GM12878 (cell line): ENCODE data around the gene CACNA1G. TPM values are rescaled to one million over a fixed set of nuclear protein-coding genes. Genes with fewer than 3 reads are reported as not detected.

Experiments
- ATAC-seq: fragments of 200-7000 bp; cut with Tn5 transposase; 3 replicates; pipeline ENCODE4 v1.9.1; 2020; ENCODE audit warnings: mild to moderate bottlenecking, moderate library complexity
- BruUV-seq: library from RNA; stranded (reverse); fragments of 400-500 nt; replicated peaks from 2 replicates; lab custom pipeline; 2021; lab: Mats Ljungman, UMichigan
- CTCF ChIA-PET: fragments of 300-600 bp; sonication (Branson Sonifier 250); formaldehyde crosslinking; extraction: SDS; loops from one replicate; lab custom pipeline; 2021; ENCODE audit warnings: inconsistent platforms; lab: Yijun Ruan, JAX
- POLR2A ChIA-PET: fragments of 350-600 bp; formaldehyde crosslinking; extraction: SDS; loops from one replicate; lab custom pipeline; 2021; ENCODE audit warnings: inconsistent platforms; lab: Charles Lee
- RAD21 ChIA-PET: fragments of 300-600 bp; sonication (Branson Sonifier 250); formaldehyde crosslinking; loops from one replicate; lab custom pipeline; 2023; ENCODE audit warnings: antibody characterized with exemption; ENCODE audit not compliant: unreplicated experiment; lab: Charles Lee
- SMC1A ChIA-PET: fragments of 300-600 bp; sonication (Branson Sonifier 250); formaldehyde crosslinking; loops from one replicate; lab custom pipeline; 2023; ENCODE audit not compliant: unreplicated experiment, uncharacterized antibody; lab: Charles Lee
- DNase-seq: peaks from one replicate; pipeline ENCODE4 v3.0.0-alpha.2; 2011; ENCODE audit warnings: low read depth, low spot score
- FAIRE-seq: peaks from 3 replicates; lab custom pipeline; 2011; peaks lifted over from hg19 to GRCh38; lab: Jason Lieb, UNC
- H2AFZ ChIP-seq: 2 replicates; pipeline ENCODE4 v1.6.0; 2011; ENCODE audit warnings: low read depth, low read length, control low read depth; ENCODE audit not compliant: control insufficient read depth
- H3K27ac ChIP-seq: 2 replicates; pipeline ENCODE4 v1.5.1; 2011; ENCODE audit warnings: control low read depth; ENCODE audit not compliant: control insufficient read depth, insufficient read depth
- H3K27me3 ChIP-seq, 2 experiments: replicated peaks in 1 of 2; 2 replicates each; pipeline versions ENCODE4 v1.6.0 to v1.6.1; 2011; ENCODE audit warnings: low read length in 1 of 2; ENCODE audit not compliant: control insufficient read depth in 2 of 2, insufficient read depth in 2 of 2
- H3K36me3 ChIP-seq, 2 experiments: 2 replicates each; pipeline ENCODE4 v1.5.1; 2011; ENCODE audit warnings: low read length in 1 of 2; ENCODE audit not compliant: control insufficient read depth in 2 of 2, insufficient read depth in 2 of 2
- H3K4me1 ChIP-seq: 2 replicates; pipeline ENCODE4 v1.6.1; 2011; ENCODE audit warnings: mild to moderate bottlenecking, low read length, moderate library complexity, mixed read lengths; ENCODE audit not compliant: control insufficient read depth, insufficient read depth
- H3K4me2 ChIP-seq: 2 replicates; pipeline ENCODE4 v1.6.0; 2011; ENCODE audit warnings: control low read depth; ENCODE audit not compliant: control insufficient read depth, insufficient read depth
- H3K4me3 ChIP-seq: fragments of 200-600 bp; sonication (generic); 2 replicates; pipeline ENCODE4 v1.5.1; 2016
- H3K79me2 ChIP-seq: 2 replicates; pipeline ENCODE4 v1.6.0; 2011; ENCODE audit warnings: low read length; ENCODE audit not compliant: control insufficient read depth, insufficient read depth
- H3K9ac ChIP-seq: 2 replicates; pipeline ENCODE4 v1.8.0; 2011; ENCODE audit warnings: low read length, control low read depth, mixed read lengths; ENCODE audit not compliant: control insufficient read depth, insufficient read depth
- H3K9me3 ChIP-seq: replicated peaks from 3 replicates; pipeline ENCODE4 v1.5.1; 2011; ENCODE audit warnings: mild to moderate bottlenecking, low read length; ENCODE audit not compliant: control insufficient read depth, insufficient read depth
- H4K20me1 ChIP-seq: 2 replicates; pipeline ENCODE4 v1.6.0; 2011; ENCODE audit not compliant: control insufficient read depth, insufficient read depth
- CEBPB ChIP-seq, 2 experiments: fragments of 150-350 bp in 1 of 2; IDR thresholded peaks; 2 replicates each; pipeline ENCODE4 v1.6.1; 2012 to 2014; ENCODE audit warnings: low read depth in 2 of 2, low read length in 2 of 2, borderline replicate concordance in 1 of 2, inconsistent platforms in 1 of 2
- MEF2A ChIP-seq: IDR thresholded peaks from 2 replicates; pipeline ENCODE4 v1.6.1; 2011; ENCODE audit warnings: low read depth, mild to moderate bottlenecking, low read length, moderate library complexity; ENCODE audit not compliant: insufficient read depth
- MEF2B ChIP-seq: fragments of 450-650 bp; IDR thresholded peaks from 2 replicates; pipeline ENCODE4 v1.6.1; 2018; ENCODE audit warnings: mild to moderate bottlenecking, moderate library complexity; ENCODE audit not compliant: partially characterized antibody, poor library complexity, severe bottlenecking
- NBN ChIP-seq: fragments of 450-650 bp; IDR thresholded peaks from 2 replicates; pipeline ENCODE4 v1.6.1; 2016
- NR2C2 ChIP-seq: IDR thresholded peaks from 2 replicates; pipeline ENCODE4 v1.6.1; 2011; ENCODE audit warnings: borderline replicate concordance, low read depth; ENCODE audit not compliant: control insufficient read depth, insufficient read length
- POLR2AphosphoS2 ChIP-seq: IDR thresholded peaks from 2 replicates; pipeline ENCODE4 v1.6.1; 2011; ENCODE audit warnings: low read depth, mild to moderate bottlenecking, low read length, improper control_type of control experiment, moderate library complexity
- RBBP5 ChIP-seq: fragments of 200-600 bp; sonication (generic); conservative IDR thresholded peaks from 2 replicates; pipeline ENCODE4 v1.6.1; 2016
- TCF12 ChIP-seq: IDR thresholded peaks from 2 replicates; pipeline ENCODE4 v1.6.1; 2011; ENCODE audit warnings: low read depth, mild to moderate bottlenecking, low read length
- ZNF217 ChIP-seq: fragments of 450-650 bp; IDR thresholded peaks from 2 replicates; pipeline ENCODE4 v1.6.1; 2017; ENCODE audit warnings: antibody characterized with exemption, mild to moderate bottlenecking
- ZNF687 ChIP-seq: fragments of 450-650 bp; IDR thresholded peaks from 2 replicates; pipeline ENCODE4 v1.6.1; 2017; ENCODE audit warnings: mild to moderate bottlenecking, moderate library complexity
- ZSCAN29 ChIP-seq: fragments of 450-650 bp; IDR thresholded peaks from 2 replicates; pipeline ENCODE4 v1.6.1; 2017; ENCODE audit warnings: mild to moderate bottlenecking, moderate library complexity
- WGBS: methylation state at CpG from one replicate; pipeline ENCODE4 v1.1.6; 2016; ENCODE audit warnings: low lambda C conversion rate; ENCODE audit not compliant: insufficient replicate concordance, insufficient coverage; ENCODE audit errors: missing lambda C conversion rate; 5-methylcytosine and 5-hydroxymethylcytosine counted together
- in situ Hi-C: fragments of 300-500 bp; cut with MboI; formaldehyde crosslinking; loops from 9 replicates; pipeline ENCODE4 v1.14.3; 2018; ENCODE audit warnings: mixed read lengths
- intact Hi-C: fragments of 100-400 bp; cut with micrococcal nuclease; formaldehyde crosslinking; loops from one replicate; pipeline ENCODE4 v1.14.2; 2022; ENCODE audit not compliant: unreplicated experiment
- polyA plus RNA-seq, 11 experiments: library from polyadenylated mRNA; depleted of rRNA in 4 of 11; unstranded in 6 of 11; stranded (reverse) in 5 of 11; fragments of >200 nt; fragmentation: Nextera tagmentation in 4 of 11; fragmentation: Illumina TruSeq in 1 of 11; extraction: Ambion mirVana in 4 of 11; extraction: Trizol in 1 of 11; gene quantifications; 1 replicate in 1 of 11; 2 replicates in 10 of 11; pipeline versions ENCODE4 v1.2.1 to v1.2.3, GENCODE V29; 2011 to 2016; ENCODE audit warnings: inconsistent platforms in 2 of 11, missing spikeins in 2 of 11, low read depth in 1 of 11
- total RNA-seq, 4 experiments: library from RNA; depleted of rRNA in 3 of 4; stranded (reverse); fragments of >200 nt in 3 of 4; fragmentation: Illumina TruSeq in 1 of 4; extraction: Trizol in 1 of 4; gene quantifications; 2 replicates each; pipeline versions ENCODE4 v1.2.1 to v1.2.3, GENCODE V29; 2013 to 2021
- TF ChIP-seq, protein P1 (sequence below): IDR thresholded peaks from 2 replicates; pipeline ENCODE4 v1.6.1; 2012; ENCODE audit warnings: improper control_type of control experiment, low read depth, low read length; ENCODE audit not compliant: insufficient replicate concordance

CACNA1G gene
- total and polyA plus RNA-seq, 10 of the 15 experiments (the other 5 are each of a cell fraction or from before 2014, with no cell fraction given), result 0.03 to 0.15 TPM; not detected in 8

- TF ChIP-seq ZNF687 (no peak), NBN (no peak), MEF2A (no peak), TCF12 (no peak)
Measured at GRCh38 chr17:50657054-50657453, 96.5 kb downstream of the CACNA1G start (continued).

DNA sequence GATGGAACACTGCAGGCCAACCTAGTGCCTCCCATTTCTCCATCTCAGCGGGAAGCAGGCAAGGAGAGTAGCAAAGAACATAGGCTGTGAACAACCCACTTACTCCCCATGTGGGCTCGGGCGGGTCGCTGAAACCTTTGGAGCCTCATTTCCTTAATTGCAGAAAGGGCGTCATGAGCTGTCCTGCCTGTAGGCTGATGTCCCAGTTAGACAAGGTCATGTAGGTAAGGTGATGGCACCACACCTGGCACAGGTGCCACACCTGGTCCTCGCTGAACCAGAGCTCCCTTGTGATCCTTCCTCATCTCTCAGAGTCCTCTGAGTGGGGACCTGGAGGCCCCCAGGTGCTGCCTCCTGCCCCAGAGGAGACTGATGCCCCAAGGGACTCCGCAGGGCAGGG is 97.1 kb downstream of the CACNA1G start:
- RAD21 ChIA-PET, result no interaction called here
- BruUV-seq, result no TSS peak
- intact Hi-C loops, result no loop called here
- Histone ChIP-seq H3K4me1 (no peaks in the 10 kb centered on the region), H3K4me2 (no peak overlapping the region), H2AFZ (no peak overlapping the region), H3K27ac (no peak overlapping the region), H3K36me3 (no peaks in the 10 kb centered on the region), H3K27me3 (no peaks in the 10 kb centered on the region), H3K9ac (no peak overlapping the region), H3K4me3 (no peak overlapping the region), H4K20me1 (no peaks in the 10 kb centered on the region), H3K9me3 (peaks cover 2% of the 10 kb centered on the region; the same call in 1 of the 3 replicates), H3K79me2 (no peaks in the 10 kb centered on the region)
- POLR2A ChIA-PET, result no interaction called here
- SMC1A ChIA-PET, result no interaction called here
- CTCF ChIA-PET, result no interaction called here
- no peak for DNase-seq
- no peak for FAIRE-seq
- 47% methylated on average over 7 of the region's 7 CpGs for WGBS
- in situ Hi-C loops, result no loop called here
- ATAC-seq, result no peak
- TF ChIP-seq NR2C2 (no peak), MEF2B (no peak), ZNF217 (no peak), NBN (no peak), ZSCAN29 (no peak), RBBP5 (no peak), POLR2AphosphoS2 (no peak), CEBPB (IDR thresholded peaks at IDR 0.05; ENCODE audit: borderline replicate concordance in 1 of 2, low read depth in 2 of 2, low read length in 2 of 2) (no peak)
- TF ChIP-seq, protein P1, sequence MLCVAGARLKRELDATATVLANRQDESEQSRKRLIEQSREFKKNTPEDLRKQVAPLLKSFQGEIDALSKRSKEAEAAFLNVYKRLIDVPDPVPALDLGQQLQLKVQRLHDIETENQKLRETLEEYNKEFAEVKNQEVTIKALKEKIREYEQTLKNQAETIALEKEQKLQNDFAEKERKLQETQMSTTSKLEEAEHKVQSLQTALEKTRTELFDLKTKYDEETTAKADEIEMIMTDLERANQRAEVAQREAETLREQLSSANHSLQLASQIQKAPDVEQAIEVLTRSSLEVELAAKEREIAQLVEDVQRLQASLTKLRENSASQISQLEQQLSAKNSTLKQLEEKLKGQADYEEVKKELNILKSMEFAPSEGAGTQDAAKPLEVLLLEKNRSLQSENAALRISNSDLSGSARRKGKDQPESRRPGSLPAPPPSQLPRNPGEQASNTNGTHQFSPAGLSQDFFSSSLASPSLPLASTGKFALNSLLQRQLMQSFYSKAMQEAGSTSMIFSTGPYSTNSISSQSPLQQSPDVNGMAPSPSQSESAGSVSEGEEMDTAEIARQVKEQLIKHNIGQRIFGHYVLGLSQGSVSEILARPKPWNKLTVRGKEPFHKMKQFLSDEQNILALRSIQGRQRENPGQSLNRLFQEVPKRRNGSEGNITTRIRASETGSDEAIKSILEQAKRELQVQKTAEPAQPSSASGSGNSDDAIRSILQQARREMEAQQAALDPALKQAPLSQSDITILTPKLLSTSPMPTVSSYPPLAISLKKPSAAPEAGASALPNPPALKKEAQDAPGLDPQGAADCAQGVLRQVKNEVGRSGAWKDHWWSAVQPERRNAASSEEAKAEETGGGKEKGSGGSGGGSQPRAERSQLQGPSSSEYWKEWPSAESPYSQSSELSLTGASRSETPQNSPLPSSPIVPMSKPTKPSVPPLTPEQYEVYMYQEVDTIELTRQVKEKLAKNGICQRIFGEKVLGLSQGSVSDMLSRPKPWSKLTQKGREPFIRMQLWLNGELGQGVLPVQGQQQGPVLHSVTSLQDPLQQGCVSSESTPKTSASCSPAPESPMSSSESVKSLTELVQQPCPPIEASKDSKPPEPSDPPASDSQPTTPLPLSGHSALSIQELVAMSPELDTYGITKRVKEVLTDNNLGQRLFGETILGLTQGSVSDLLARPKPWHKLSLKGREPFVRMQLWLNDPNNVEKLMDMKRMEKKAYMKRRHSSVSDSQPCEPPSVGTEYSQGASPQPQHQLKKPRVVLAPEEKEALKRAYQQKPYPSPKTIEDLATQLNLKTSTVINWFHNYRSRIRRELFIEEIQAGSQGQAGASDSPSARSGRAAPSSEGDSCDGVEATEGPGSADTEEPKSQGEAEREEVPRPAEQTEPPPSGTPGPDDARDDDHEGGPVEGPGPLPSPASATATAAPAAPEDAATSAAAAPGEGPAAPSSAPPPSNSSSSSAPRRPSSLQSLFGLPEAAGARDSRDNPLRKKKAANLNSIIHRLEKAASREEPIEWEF, result no peak
